GM19023 (cell line): ENCODE results near the gene GUSB.
"Not testable (repeated sequence)": the region's sequence is repeated elsewhere in the genome, so short reads cannot be mapped to it uniquely, and the experiment has no call there.

Source experiments
- ATAC-seq: cut with Tn5 transposase; IDR thresholded peaks from one replicate; pipeline ENCODE4 v1.9.1; 2021; ENCODE audit warnings: mild to moderate bottlenecking, moderate library complexity; ENCODE audit not compliant: unreplicated experiment

Gene GUSB

DNA sequence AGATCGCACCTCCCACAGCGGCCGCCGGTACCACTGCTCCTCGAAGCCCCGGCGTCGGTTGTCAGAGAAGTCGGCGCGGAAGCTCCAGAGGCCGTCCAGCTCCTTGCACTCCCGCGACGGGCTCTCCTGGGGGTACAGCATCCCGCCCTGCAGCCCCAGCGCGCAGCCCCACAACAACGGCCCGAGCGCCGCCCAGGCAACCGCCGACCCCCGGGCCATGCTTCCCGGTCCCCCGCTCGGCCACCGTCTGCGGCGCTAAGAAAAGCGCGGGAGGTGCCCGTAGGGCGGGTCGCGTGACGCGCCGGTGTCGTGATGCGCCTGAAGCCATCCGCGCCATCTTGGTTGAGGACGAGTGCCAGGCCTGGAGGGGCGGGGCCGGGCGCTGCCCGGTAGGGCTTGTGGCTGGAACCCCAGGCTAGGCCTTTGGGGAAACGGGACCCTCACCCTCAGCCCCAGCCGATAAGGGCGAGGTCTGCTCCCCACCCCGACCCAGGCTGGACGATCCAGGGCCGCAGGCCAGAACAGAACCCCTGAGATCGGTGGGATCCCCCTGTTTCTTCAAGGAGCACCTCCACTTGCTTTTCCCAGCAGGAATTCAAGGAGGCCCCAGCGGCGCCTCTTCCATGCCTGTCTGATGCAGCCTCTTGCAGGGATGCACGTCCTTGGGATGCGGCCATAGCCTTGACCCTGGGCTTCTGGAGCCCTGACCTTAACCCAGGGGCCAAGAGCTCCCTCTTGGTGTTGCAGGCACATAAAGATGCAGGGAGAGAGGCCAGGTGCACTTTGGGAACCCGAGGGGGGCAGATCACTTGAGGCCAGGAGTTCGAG lies at the start of gene GUSB:
Gene GUSB, minus strand, starts transcription at position 249 of the 828 bp plus-strand sequence. Its CDS starts 30 bp downstream, at position 219.
- peak; percentile 81 for ATAC-seq

DNA sequence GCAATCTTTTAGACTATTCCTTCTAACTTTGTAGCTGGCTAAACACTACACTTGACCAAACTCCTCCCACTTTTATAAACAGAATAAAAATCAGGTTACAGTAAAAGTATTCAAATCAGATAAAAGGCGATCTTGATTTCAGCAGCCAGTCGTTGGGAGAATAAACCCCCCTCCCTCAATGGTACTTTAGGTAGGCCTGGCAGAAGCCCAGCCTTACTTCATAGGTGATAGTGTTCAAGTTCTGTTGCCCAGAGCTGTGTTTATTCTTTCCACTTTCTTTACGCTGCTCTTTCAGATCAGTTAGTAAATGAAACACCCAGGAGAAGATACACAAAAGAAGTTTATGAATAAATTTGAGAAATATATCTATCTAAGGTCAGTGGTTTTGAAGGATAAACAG lies 46.3 kb upstream of the GUSB start:
- ATAC-seq, result not testable (repeated sequence)

DNA sequence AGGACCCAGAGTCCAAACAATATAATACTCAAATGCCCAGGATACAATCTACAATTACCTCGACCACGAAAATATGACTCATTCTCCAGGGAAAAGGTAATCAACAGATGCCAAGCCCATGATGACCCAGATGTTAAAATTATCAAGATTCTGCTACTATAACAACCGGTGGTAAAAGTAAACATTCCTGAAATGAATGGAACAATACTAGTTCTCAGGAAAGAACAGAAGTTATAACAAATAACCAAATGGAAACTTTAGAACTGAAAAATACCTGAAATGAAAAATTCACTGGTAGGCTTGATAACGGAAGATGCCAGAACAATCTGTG lies 34.1 kb upstream of the GUSB start:
- no peak for ATAC-seq

DNA sequence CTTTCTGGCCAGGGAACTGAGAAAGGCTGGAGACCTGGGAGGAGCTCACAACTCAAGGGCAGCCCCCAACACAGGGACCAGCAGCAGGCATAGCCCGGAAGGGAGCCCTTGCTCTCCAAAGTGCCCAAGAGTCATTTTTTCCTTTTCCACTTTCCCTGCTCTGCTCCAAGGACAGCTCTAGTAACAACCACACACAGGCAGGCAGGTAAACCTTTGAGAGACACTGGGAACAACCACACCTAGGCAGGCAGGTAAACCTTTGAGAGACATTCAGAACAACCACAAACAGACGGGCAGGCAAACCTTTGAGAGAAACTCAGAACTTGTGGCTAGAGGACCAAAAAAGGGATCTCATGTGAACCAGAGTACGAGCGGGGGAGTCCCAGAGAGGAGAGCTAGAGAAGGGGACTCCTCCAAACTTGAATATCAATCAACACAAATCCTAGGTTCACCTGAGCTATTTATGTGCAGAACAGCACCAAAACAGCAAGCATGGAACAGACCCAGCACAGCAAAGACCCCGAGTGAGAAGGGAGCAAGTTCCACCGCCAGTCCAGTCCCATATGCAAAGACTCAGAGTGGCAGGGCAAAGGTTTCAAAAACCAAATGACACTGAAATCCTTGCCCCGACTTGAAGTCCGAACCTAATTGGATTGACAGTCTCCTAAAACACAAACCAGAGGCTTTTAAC lies 33.6 kb upstream of the GUSB start:
- ATAC-seq, result no peak

DNA sequence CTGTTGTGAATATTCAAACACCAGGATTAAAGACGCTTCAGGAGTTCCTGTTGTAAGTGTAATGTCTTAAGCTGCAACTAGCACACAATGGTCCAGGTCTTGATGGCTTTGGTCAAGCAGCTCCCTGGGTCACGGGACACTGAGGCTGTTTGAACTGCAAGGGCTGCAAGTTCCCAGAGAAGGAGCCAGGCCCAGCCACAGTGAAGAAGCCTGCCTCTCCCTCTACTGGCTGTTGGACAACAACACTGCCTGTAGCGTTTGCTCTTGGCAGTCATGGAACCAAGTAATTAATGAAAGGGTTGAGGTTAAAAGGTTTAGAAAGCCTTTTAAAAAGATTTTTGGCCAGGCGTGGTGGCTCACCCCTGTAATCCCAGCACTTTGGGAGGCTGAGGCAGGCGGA lies 31.9 kb upstream of the GUSB start:
- ATAC-seq, result no peak

DNA sequence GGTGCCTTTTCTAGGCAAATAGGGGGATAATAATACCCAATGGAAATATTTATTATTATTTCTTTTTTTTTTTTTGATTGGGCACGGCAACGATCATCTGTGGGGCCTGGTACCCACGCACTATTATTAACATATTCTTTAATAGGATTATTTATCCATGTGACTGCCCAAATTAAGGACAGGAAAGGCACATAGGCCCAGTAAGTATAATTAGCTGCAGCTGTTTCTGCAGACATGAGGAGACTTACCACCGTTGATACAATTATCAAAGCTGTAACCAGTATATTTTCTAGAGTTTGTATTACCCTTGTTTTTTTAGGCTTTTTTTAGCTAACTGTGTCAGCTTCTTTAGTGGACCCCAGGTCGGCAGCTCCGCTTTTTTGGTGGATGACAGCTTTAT lies 25.2 kb upstream of the GUSB start:
- ATAC-seq, result no peak

DNA sequence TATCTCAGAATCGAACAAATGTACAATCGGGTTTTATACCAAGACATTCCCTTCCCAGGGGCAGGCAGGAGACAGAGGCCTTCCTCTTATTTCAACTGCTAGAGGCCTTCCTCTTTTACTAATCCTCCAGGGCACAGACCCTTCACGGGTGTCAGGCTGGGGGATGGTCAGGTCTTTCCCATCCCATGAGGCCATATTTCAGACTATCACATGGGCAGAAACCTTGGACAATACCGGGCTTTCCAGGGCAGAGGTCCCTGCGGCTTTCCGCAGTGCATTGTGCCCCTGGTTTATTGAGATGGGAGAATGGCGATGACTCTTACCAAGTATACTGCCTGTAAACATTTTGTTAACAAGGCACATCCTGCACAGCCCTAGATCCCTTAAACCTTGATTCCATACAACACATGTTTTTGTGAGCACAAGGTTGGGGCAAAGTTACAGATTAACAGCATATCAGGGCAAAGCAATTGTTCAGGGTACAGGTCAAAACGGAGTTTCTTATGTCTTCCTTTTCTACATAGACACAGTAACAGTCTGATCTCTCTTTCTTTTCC lies 23.2 kb upstream of the GUSB start:
- ATAC-seq, result not testable (repeated sequence)

DNA sequence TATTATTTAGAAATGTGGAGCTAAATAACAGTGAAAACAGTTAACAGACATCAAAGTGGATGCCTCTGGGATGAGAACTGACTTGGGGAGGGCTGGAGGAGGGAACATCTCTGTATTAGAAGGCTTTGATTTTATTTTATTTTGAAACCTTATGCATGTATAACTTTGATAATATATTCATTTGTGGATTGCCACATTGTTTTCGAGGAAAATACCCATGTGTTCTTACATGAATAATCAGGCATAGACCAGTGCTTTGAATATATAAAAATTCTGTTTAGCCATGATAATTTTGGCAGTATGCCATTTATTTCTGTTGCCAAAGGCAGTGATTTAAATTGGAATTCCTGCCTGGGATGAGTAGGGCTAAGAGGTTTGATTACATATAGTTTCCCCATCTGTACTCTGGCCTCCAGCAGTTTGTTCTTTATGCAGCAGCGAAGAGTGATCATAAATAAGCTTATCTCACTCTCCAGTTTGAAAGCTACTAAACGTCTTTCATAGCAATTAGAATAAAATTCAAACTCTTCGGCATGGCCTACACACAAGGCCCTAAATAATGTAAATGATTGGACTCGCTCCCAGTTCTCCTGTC lies 18.9 kb upstream of the GUSB start:
- not testable (repeated sequence) for ATAC-seq

DNA sequence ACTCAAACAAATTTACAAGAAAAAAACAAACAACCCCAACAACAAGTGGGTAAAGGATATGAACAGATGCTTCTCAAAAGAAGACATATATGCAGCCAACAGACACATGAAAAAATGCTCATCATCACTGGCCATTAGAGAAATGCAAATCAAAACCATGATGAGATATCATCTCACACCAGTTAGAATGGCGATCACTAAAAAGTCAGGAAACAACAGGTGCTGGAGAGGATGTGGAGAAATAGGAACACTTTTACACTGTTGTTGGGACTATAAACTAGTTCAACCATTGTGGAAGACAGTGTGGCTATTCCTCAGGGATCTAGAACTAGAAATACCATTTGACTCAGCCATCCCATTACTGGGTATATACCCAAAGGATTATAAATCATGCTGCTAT lies 13.0 kb upstream of the GUSB start:
- ATAC-seq, result not testable (repeated sequence)

DNA sequence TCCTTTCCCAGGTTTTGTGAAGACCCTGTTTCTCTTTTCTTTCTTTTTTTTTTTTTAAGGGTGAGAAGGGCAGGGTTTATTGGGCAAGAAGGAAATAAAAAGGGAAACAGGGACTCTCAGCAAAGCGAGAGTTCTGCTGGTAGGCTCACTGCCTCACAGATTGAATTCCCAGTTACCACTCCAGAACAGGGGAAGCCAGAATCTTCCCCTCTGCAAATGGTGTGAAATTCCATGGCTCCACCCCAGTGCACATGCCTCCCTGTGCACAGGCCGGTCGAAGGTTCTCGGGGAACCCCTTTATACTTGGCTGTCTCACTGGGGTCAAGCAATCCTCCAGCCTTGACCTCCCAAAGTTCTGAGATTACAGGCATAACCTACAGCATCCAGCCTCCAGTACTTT lies 10.5 kb upstream of the GUSB start:
- ATAC-seq, result no peak

DNA sequence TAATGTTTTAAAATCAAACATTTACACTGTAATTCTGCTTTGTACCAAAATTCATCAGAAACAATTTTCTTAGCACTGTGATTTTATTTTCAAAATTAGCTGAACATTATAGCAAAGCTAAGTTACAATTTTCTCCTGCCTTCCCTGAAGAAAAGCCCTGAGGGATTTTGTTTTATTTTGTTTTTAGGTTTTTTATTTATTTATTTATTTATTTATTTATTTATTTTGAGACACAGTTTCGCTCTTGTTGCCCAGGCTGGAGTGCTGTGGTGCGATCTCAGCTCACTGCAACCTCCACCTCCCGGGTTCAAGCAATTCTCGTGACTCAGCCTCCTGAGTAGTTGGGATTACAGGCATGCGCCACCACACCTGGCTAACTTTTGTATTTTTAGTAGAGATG lies 9.8 kb upstream of the GUSB start:
- ATAC-seq, result not testable (repeated sequence)

DNA sequence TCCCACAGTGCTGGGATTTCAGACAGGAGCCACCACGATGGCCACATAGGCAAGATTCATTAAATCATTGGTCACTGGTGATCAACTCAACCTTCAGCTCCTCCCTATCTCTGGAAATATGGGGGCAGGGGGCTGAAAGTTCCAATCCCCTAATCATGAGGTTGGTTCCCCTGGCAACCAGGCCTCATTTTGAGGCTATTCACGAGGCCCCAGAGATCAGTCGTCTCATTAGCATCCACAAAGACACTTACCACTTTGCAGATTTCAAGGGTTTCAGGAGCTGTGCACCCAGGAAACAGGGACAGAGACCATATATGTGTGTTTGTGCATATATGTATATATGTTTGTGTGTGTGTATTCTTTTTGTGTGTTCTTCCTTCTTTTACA lies 7.7 kb upstream of the GUSB start:
- no peak for ATAC-seq

DNA sequence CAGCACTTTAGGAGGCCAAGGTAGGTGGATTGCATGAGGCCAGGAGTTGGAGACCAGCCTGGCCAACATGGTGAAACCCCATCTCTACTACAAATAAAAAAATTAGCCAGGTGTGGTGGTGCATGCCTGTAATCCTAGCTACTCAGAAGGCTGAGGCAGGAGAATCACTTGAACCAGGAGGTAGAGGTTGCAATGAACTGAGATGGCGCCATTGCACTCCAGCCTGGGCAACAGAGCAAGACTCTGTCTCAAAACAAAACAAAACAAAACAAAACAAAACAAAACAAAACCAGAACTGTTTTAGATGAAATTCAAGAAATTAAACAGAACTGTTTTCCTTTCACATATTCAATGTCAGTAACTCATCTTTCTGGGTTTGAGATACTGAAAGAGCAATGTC lies 6.5 kb upstream of the GUSB start:
- not testable (repeated sequence) for ATAC-seq

DNA sequence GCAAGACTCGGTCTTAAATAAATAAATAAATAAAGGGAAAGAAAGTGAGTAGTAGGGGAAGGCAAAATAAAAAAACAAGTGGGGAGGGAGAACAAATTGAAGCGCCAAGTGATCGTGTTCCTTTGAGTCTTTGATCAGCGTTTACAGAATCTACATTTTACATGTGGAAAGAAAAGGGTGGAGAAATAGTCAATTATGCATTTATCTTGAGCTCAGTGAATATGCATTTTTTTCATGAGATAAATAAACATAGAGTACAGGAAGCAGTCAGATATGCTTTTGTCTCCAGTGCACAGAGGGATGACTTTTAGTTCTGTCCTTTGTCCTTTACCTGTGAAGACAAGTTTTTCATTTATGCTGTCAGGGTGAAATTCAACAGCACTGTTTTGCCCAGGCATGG lies 6.1 kb upstream of the GUSB start:
- ATAC-seq, result no peak

DNA sequence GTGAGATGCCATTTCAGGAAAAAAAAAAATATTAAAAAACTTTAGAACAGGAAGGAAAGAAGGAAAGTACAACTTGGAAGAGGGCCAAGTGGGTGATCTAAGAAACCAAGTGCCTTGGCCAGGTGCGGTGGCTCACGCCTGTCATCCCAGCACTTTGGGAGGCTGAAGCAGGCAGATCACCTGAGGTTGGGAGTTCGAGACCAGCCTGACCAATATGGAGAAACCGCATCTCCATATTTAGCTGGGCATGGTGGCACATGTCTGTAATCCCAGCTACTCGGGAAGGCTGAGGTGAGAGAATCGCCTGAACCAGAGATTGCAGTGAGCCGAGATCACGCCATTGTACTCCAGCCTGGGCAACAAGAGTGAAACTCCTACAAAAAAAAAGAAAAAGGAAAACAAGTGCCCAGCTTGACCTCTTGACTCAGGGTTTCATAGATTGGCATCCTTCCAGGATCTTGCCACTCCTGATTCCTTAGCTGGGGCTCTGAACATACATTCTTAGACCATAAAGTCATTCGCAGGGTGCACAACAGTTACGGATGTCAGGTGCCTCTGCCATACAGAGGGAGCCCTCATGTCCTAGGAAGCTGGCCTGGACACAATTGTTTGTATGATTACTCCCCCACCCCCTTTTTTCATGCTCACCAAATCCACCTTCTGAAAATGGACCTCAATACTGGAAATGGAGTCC lies 2.1 kb upstream of the GUSB start:
- ATAC-seq, result no peak

DNA sequence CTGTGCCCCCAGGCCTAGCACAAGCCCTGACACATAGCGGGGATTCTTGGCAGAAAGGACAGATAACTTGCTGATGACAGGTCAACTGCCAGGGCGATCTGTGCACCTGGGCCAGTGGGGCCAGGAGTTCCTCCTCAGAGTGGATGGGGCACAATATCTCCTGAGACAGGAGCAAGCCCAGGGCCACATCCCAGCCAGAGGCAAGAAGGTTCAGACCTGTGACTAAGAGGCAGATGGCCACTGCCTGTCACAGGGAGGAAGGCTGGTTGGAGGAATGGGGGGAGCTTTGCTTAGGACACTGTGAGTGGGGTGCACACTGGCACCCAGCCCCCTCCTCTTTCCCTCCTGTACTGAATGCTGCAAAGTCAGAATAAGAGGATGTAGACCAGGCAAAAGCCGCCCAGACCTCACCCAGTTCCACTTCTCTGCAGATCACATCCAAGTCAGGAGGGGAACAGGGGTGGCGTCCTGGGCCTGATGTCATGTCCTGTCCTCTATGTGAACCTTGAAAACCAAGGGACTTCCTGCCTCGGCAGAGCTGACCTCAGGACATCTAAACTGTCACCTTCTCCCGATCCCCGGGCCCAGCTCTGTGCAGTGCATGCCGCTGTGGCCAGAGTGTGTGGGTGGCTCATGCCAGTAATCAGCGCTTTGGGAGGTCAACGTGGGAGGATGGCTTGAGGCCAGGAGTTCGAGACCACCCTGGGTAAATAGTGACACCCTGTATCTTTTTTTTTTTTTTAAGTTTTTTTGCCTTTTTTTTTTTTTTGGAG lies 1.3 kb downstream of the GUSB start:
- ATAC-seq, result peak; percentile 66

DNA sequence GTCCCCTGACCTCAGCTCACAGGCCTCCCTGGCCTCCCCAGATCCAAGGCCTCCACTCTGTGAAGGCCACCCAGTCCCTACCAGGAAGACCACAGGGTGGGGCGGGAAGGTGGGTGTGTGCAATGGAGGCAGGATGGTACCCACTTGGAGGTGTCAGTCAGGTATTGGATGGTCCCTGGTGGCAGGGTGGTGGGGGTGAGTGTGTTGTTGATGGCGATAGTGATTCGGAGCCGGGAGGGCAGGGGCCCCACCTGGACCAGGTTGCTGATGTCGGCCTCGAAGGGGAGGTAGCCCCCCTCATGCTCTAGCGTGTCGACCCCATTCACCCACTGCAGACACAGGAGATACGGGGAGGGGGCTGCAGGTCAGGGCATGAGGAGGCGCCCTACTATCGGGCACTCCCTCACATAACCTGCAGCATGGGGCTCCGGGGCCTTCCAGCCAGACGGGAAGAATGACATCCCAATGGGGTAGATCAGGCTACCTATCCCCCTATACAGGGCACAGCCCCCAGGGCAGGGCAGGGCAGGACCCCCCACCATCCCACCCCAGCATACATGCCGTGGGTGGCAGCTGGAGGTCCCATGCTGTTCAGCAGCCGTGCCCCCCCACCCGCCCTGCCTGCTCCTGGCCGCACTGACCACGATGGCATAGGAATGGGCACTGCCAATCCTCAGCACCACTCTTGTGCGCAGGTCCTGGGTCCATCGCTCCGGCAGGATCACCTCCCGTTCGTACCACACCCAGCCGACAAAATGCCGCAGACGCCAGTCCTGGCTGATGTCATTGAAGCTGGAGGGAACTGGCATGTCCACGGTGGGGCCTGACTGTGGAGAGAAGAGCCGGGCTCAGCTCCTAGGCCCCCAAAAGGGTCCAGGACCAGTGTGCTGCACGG lies 2.2 kb downstream of the GUSB start:
- no peak for ATAC-seq

DNA sequence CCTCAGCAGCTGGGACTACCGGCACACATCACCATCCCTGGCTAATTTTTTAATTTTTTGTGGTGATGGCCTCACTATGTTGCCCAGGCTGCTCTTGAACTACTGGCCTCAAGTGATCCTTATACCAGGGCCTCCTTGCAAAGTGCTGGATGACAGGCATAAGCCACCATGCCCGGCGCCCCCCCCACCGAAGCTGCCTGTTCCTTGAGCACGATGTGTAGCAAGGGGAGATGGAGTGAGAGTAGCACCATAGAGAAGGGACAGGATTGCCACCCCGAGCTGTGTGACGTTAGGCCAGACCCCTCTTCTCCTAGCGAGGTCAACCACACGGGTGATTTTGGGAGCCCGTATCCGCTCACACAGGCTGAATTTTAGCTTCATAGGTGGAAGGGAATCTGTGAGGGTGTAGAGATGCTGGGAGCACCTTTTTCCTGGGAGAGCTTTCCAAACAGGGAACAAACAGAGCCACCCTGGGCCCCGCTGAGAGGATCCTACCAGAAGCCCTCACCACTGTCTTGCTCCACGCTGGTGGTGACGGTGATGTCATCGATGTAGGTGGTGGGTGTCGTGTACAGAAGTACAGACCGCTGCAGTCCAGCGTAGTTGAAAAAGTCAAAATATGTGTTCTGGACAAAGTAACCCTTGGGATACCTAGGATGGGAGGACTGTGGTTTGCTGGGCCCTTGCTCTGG lies 3.0 kb downstream of the GUSB start:
- no peak for ATAC-seq

DNA sequence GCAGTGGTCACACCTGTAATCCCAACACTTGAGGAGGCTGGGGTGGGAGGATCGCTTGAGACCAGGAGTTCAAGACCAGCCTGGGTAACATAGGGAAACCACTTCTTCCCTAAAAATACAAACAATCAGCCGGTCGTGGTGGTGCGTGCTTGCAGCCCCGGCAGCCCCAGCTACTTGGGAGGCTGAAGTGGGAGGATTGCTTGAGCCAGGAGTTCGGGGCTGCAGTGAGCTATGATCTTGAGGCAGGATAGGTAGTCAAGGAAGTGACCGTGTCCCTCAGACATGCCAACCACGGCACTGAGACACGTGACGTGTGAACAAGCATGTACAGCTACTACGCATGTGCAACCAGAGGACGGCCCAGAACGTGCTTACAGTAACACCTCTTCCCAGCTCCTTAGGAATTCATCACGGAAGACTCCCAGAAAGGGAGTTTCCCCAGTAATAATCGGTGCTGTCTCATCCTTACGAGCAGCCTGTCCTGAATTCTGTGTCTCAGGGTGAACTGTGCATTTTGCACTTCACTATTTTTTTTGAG lies 5.3 kb downstream of the GUSB start:
- ATAC-seq, result no peak
